T-helper 2 cell treated with Interferon-gamma antibody and Interleukin-4, amounts not matched to agents 5 μg/mL and 100 μg/mL, for 36 hours (primary cell): ENCODE data around the gene PARD3.

Source experiments
- DNase-seq: peaks from one replicate; pipeline ENCODE4 v3.0.0; 2021; ENCODE audit warnings: low spot score
- H3K27ac Mint-ChIP-seq: one replicate; pipeline ENCODE4 v1.8.0; 2021; ENCODE audit warnings: mild to moderate bottlenecking, mixed read lengths
- H3K27me3 Mint-ChIP-seq: one replicate; pipeline ENCODE4 v1.8.0; 2021; ENCODE audit warnings: low read depth, mixed read lengths
- H3K36me3 Mint-ChIP-seq: one replicate; pipeline ENCODE4 v1.8.0; 2021; ENCODE audit warnings: low read depth, mixed read lengths
- H3K4me1 Mint-ChIP-seq: one replicate; pipeline ENCODE4 v1.8.0; 2021; ENCODE audit warnings: low read depth, mixed read lengths
- H3K4me3 Mint-ChIP-seq: one replicate; pipeline ENCODE4 v1.8.0; 2022; ENCODE audit warnings: mild to moderate bottlenecking, moderate library complexity, mixed read lengths
- H3K9me3 Mint-ChIP-seq: one replicate; pipeline ENCODE4 v1.8.0; 2021; ENCODE audit warnings: mixed read lengths

The PARD3 gene

GRCh38 chr10:34314457-34314856, 500.6 kb downstream of the PARD3 start:
- H3K9me3 Mint-ChIP-seq, result no peaks in the 10 kb centered on the region
- no peak for DNase-seq
- H3K27ac Mint-ChIP-seq, result no peak overlapping the region
- H3K36me3 Mint-ChIP-seq, result no peaks in the 10 kb centered on the region
- no peak overlapping the region for H3K4me3 Mint-ChIP-seq
- no peaks in the 10 kb centered on the region for H3K4me1 Mint-ChIP-seq
- no peaks in the 10 kb centered on the region for H3K27me3 Mint-ChIP-seq

GRCh38 chr10:34313888-34314287, 501.2 kb downstream of the PARD3 start:
- H3K4me3 Mint-ChIP-seq, result no peak overlapping the region
- no peaks in the 10 kb centered on the region for H3K9me3 Mint-ChIP-seq
- H3K27me3 Mint-ChIP-seq, result no peaks in the 10 kb centered on the region
- no peaks in the 10 kb centered on the region for H3K36me3 Mint-ChIP-seq
- no peak overlapping the region for H3K27ac Mint-ChIP-seq
- no peak for DNase-seq
- H3K4me1 Mint-ChIP-seq, result no peaks in the 10 kb centered on the region

GRCh38 chr10:34313353-34313752, 501.7 kb downstream of the PARD3 start:
- Mint-ChIP-seq H3K27me3 (no peaks in the 10 kb centered on the region), H3K4me3 (no peak overlapping the region), H3K27ac (no peak overlapping the region), H3K9me3 (no peaks in the 10 kb centered on the region), H3K36me3 (no peaks in the 10 kb centered on the region), H3K4me1 (no peaks in the 10 kb centered on the region)
- no peak for DNase-seq

GRCh38 chr10:34311679-34312078, 503.4 kb downstream of the PARD3 start:
- no peak overlapping the region for H3K27ac Mint-ChIP-seq
- H3K27me3 Mint-ChIP-seq, result no peaks in the 10 kb centered on the region
- no peak overlapping the region for H3K4me3 Mint-ChIP-seq
- DNase-seq, result no peak
- no peaks in the 10 kb centered on the region for H3K4me1 Mint-ChIP-seq
- no peaks in the 10 kb centered on the region for H3K36me3 Mint-ChIP-seq
- H3K9me3 Mint-ChIP-seq, result no peaks in the 10 kb centered on the region

- no peak overlapping the region for H3K4me3 Mint-ChIP-seq
- H3K27ac Mint-ChIP-seq, result no peak overlapping the region
- H3K4me1 Mint-ChIP-seq, result no peaks in the 10 kb centered on the region
- no peaks in the 10 kb centered on the region for H3K9me3 Mint-ChIP-seq
- no peaks in the 10 kb centered on the region for H3K27me3 Mint-ChIP-seq
- no peaks in the 10 kb centered on the region for H3K36me3 Mint-ChIP-seq
- no peak for DNase-seq
Observed at GRCh38 chr10:34310234-34310633, 504.9 kb downstream of the PARD3 start.

- Mint-ChIP-seq H3K27ac (no peak overlapping the region), H3K9me3 (no peaks in the 10 kb centered on the region), H3K4me3 (no peak overlapping the region), H3K36me3 (no peaks in the 10 kb centered on the region), H3K27me3 (no peaks in the 10 kb centered on the region), H3K4me1 (no peaks in the 10 kb centered on the region)
- no peak for DNase-seq
Observed at GRCh38 chr10:34305189-34305588, 509.9 kb downstream of the PARD3 start.

- H3K27ac Mint-ChIP-seq, result no peak overlapping the region
- no peaks in the 10 kb centered on the region for H3K36me3 Mint-ChIP-seq
- no peaks in the 10 kb centered on the region for H3K27me3 Mint-ChIP-seq
- H3K4me1 Mint-ChIP-seq, result no peaks in the 10 kb centered on the region
- H3K9me3 Mint-ChIP-seq, result no peaks in the 10 kb centered on the region
- no peak for DNase-seq
- no peak overlapping the region for H3K4me3 Mint-ChIP-seq
Observed at GRCh38 chr10:34303022-34303421, 512.1 kb downstream of the PARD3 start.

- Mint-ChIP-seq H3K27me3 (no peaks in the 10 kb centered on the region), H3K36me3 (no peaks in the 10 kb centered on the region), H3K27ac (no peak overlapping the region), H3K9me3 (no peaks in the 10 kb centered on the region), H3K4me1 (no peaks in the 10 kb centered on the region), H3K4me3 (no peak overlapping the region)
- no peak for DNase-seq
Observed at GRCh38 chr10:34299105-34299611, 515.9 kb downstream of the PARD3 start.

- Mint-ChIP-seq H3K4me1 (no peaks in the 10 kb centered on the region), H3K27me3 (no peaks in the 10 kb centered on the region), H3K27ac (no peak overlapping the region), H3K4me3 (no peak overlapping the region), H3K36me3 (no peaks in the 10 kb centered on the region), H3K9me3 (no peaks in the 10 kb centered on the region)
- no peak for DNase-seq
Observed at GRCh38 chr10:34298346-34298818, 516.7 kb downstream of the PARD3 start.

GRCh38 chr10:34297541-34298345, 517.4 kb downstream of the PARD3 start:
- Mint-ChIP-seq H3K4me3 (no peak overlapping the region), H3K4me1 (no peaks in the 10 kb centered on the region), H3K36me3 (no peaks in the 10 kb centered on the region), H3K9me3 (no peaks in the 10 kb centered on the region), H3K27me3 (no peaks in the 10 kb centered on the region), H3K27ac (no peak overlapping the region)
- DNase-seq, result no peak

GRCh38 chr10:34295142-34295548, 520.0 kb downstream of the PARD3 start:
- no peaks in the 10 kb centered on the region for H3K4me1 Mint-ChIP-seq
- no peak overlapping the region for H3K4me3 Mint-ChIP-seq
- no peak overlapping the region for H3K27ac Mint-ChIP-seq
- no peak for DNase-seq
- H3K36me3 Mint-ChIP-seq, result no peaks in the 10 kb centered on the region
- H3K9me3 Mint-ChIP-seq, result no peaks in the 10 kb centered on the region
- no peaks in the 10 kb centered on the region for H3K27me3 Mint-ChIP-seq

- Mint-ChIP-seq H3K4me3 (no peak overlapping the region), H3K9me3 (no peaks in the 10 kb centered on the region), H3K36me3 (no peaks in the 10 kb centered on the region), H3K4me1 (no peaks in the 10 kb centered on the region), H3K27ac (no peak overlapping the region), H3K27me3 (no peaks in the 10 kb centered on the region)
- DNase-seq, result no peak
Observed at GRCh38 chr10:34294137-34294536, 521.0 kb downstream of the PARD3 start.

- no peak overlapping the region for H3K4me3 Mint-ChIP-seq
- no peak overlapping the region for H3K27ac Mint-ChIP-seq
- no peaks in the 10 kb centered on the region for H3K4me1 Mint-ChIP-seq
Observed at GRCh38 chr10:34292675-34293074, 522.4 kb downstream of the PARD3 start.

GRCh38 chr10:34292194-34292565, 522.9 kb downstream of the PARD3 start:
- Mint-ChIP-seq H3K27me3 (no peaks in the 10 kb centered on the region), H3K4me1 (no peaks in the 10 kb centered on the region), H3K36me3 (no peaks in the 10 kb centered on the region), H3K27ac (no peak overlapping the region), H3K9me3 (no peaks in the 10 kb centered on the region), H3K4me3 (no peak overlapping the region)
- DNase-seq, result no peak

More at GRCh38 chr10:34292675-34293074, 522.4 kb downstream of the PARD3 start:
- no peak for DNase-seq
- H3K36me3 Mint-ChIP-seq, result no peaks in the 10 kb centered on the region
- no peaks in the 10 kb centered on the region for H3K9me3 Mint-ChIP-seq
- no peaks in the 10 kb centered on the region for H3K27me3 Mint-ChIP-seq
